Activated CD4-positive, alpha-beta T cell treated with anti-CD3 and anti-CD28 coated beads, Interleukin-10, Interleukin-2, amounts not matched to agents 100 ng/mL and 50 ng/mL, durations not matched to agents 16 hours and 8 hours (primary cell): ENCODE results near the gene PDE9A.
"Not testable (repeated sequence)": the region's sequence is repeated elsewhere in the genome, so short reads cannot be mapped to it uniquely, and the experiment has no call there.

Experiments
- DNase-seq: peaks from one replicate; pipeline ENCODE4 v3.0.0-alpha.2; 2020

PDE9A gene

GRCh38 chr21:42807938-42808613, 154.7 kb downstream of the PDE9A start:
- no peak for DNase-seq

GRCh38 chr21:42809171-42809570, 155.8 kb downstream of the PDE9A start:
- no peak for DNase-seq

- no peak for DNase-seq
Measured at GRCh38 chr21:42809577-42810475, 156.4 kb downstream of the PDE9A start.

GRCh38 chr21:42811960-42812359, 158.5 kb downstream of the PDE9A start:
- DNase-seq: no peak

- not testable (repeated sequence) for DNase-seq
Measured at GRCh38 chr21:42812528-42813241, 159.3 kb downstream of the PDE9A start.

- no peak for DNase-seq
Measured at GRCh38 chr21:42815217-42815616, 161.8 kb downstream of the PDE9A start.

- DNase-seq: peak; percentile 58
Measured at GRCh38 chr21:42818328-42818749, 164.9 kb downstream of the PDE9A start.

GRCh38 chr21:42819861-42820615, 166.6 kb downstream of the PDE9A start:
- DNase-seq: no peak

GRCh38 chr21:42820616-42821465, 167.4 kb downstream of the PDE9A start:
- no peak for DNase-seq
